Loucy (cell line): ENCODE data around the gene ALAS2.

Source experiments
- CTCF ChIP-seq: fragments of 200-600 bp; sonication (generic); conservative IDR thresholded peaks from 2 replicates; pipeline ENCODE4 v1.5.1; 2014; ENCODE audit warnings: mild to moderate bottlenecking, antibody characterized with exemption, low read length
- EZH2phosphoT487 ChIP-seq: fragments of 200-600 bp; IDR thresholded peaks from 2 replicates; pipeline ENCODE4 v1.6.1; 2018; ENCODE audit warnings: antibody characterized with exemption, mild to moderate bottlenecking, moderate library complexity, borderline replicate concordance

GRCh38 chrX:55072286-55072685 is 41.5 kb upstream of the ALAS2 start:
- TF ChIP-seq CTCF (no peak), EZH2phosphoT487 (no peak)
